HEK293T (cell line): ENCODE data around the gene INTS13.

ENCODE experiments used
- CTCF ChIA-PET: fragments of 350-600 bp; formaldehyde crosslinking; extraction: SDS; loops from one replicate; lab custom pipeline; 2021; ENCODE audit warnings: antibody characterized with exemption, inconsistent platforms; lab: Yijun Ruan, JAX
- POLR2A ChIA-PET: fragments of 350-600 bp; formaldehyde crosslinking; extraction: SDS; loops from one replicate; lab custom pipeline; 2020; ENCODE audit warnings: antibody characterized with exemption, inconsistent platforms; lab: Yijun Ruan, JAX
- DNase-seq: peaks from one replicate; pipeline ENCODE4 v3.0.0; 2012; ENCODE audit warnings: mixed read lengths; ENCODE audit errors: extremely low spot score
- ARNT ChIP-seq: fragments of 450-650 bp; IDR thresholded peaks from 2 replicates; pipeline ENCODE4 v1.6.1; 2017; ENCODE audit warnings: mild to moderate bottlenecking
- BHLHE40 ChIP-seq: fragments of 450-650 bp; IDR thresholded peaks from 2 replicates; pipeline ENCODE4 v1.6.1; 2016; ENCODE audit warnings: mild to moderate bottlenecking, moderate library complexity, borderline replicate concordance
- CTBP1 ChIP-seq: fragments of 450-650 bp; IDR thresholded peaks from 2 replicates; pipeline ENCODE4 v1.6.1; 2016; ENCODE audit warnings: borderline replicate concordance
- ELF4 ChIP-seq: fragments of 450-650 bp; IDR thresholded peaks from 2 replicates; pipeline ENCODE4 v1.6.1; 2017; ENCODE audit warnings: antibody characterized with exemption
- FOXA1 ChIP-seq: fragments of 450-650 bp; IDR thresholded peaks from 2 replicates; pipeline ENCODE4 v1.6.1; 2016; ENCODE audit warnings: mild to moderate bottlenecking
- FOXK2 ChIP-seq: fragments of 450-650 bp; IDR thresholded peaks from 2 replicates; pipeline ENCODE4 v1.6.1; 2016; ENCODE audit warnings: mild to moderate bottlenecking
- FOXM1 ChIP-seq: fragments of 450-650 bp; IDR thresholded peaks from 2 replicates; pipeline ENCODE4 v1.6.1; 2017; ENCODE audit warnings: mild to moderate bottlenecking, borderline replicate concordance
- HDGF ChIP-seq: fragments of 450-650 bp; IDR thresholded peaks from 2 replicates; pipeline ENCODE4 v1.6.1; 2017; ENCODE audit warnings: antibody characterized with exemption, borderline replicate concordance
- L3MBTL2 ChIP-seq: fragments of 450-650 bp; conservative IDR thresholded peaks from 2 replicates; pipeline ENCODE4 v1.6.1; 2016; ENCODE audit warnings: mild to moderate bottlenecking
- LEF1 ChIP-seq: fragments of 450-650 bp; IDR thresholded peaks from 2 replicates; pipeline ENCODE4 v1.6.1; 2017; ENCODE audit warnings: mild to moderate bottlenecking, borderline replicate concordance
- NFRKB ChIP-seq: fragments of 450-650 bp; IDR thresholded peaks from 2 replicates; pipeline ENCODE4 v1.6.1; 2016; ENCODE audit warnings: mild to moderate bottlenecking, moderate library complexity
- PKNOX1 ChIP-seq: fragments of 450-650 bp; IDR thresholded peaks from 2 replicates; pipeline ENCODE4 v1.6.1; 2016
- SP1 ChIP-seq: fragments of 450-650 bp; IDR thresholded peaks from 2 replicates; pipeline ENCODE4 v1.6.1; 2017
- SUZ12 ChIP-seq: fragments of 450-650 bp; IDR thresholded peaks from 2 replicates; pipeline ENCODE4 v1.6.1; 2016; ENCODE audit warnings: mild to moderate bottlenecking
- TARDBP ChIP-seq: fragments of 450-650 bp; IDR thresholded peaks from 2 replicates; pipeline ENCODE4 v1.6.1; 2016
- ZNF384 ChIP-seq: fragments of 450-650 bp; IDR thresholded peaks from 2 replicates; pipeline ENCODE4 v1.6.1; 2016

The INTS13 gene

GRCh38 chr12:26937443-26937862 is 328 bp downstream of the INTS13 start:
- TF ChIP-seq LEF1: no peak
- peak; percentile 49; the same call in 1 of the 2 replicates for TF ChIP-seq L3MBTL2
- POLR2A ChIA-PET: no interaction called here
- CTCF ChIA-PET: no interaction called here
- DNase-seq: no peak

GRCh38 chr12:26936559-26937442 is 980 bp downstream of the INTS13 start:
- TF ChIP-seq FOXK2 (no peak), PKNOX1 (peak; percentile 79)
- DNase-seq: peak; percentile 10
- ChIA-PET POLR2A (interaction anchor here (1.2 to 1.5 kb wide), 2 partner anchors 10 to 77 kb away, joined by 3 read pairs; partner anchors contain the start of gene TM7SF3), CTCF (no interaction called here)

GRCh38 chr12:26935636-26936378 is 2.0 kb downstream of the INTS13 start:
- ChIA-PET POLR2A (interaction anchor here (1.2 to 1.5 kb wide), 2 partner anchors 9 to 78 kb away, joined by 3 read pairs; partner anchors contain the start of gene TM7SF3), CTCF (no interaction called here)
- DNase-seq: no peak
- TF ChIP-seq SP1 (no peak), FOXA1 (no peak), ARNT (no peak), L3MBTL2 (no peak), LEF1 (no peak), PKNOX1 (no peak), ELF4 (no peak), BHLHE40 (no peak), NFRKB (no peak), HDGF (no peak), FOXM1 (no peak), FOXK2 (no peak), ZNF384 (no peak), TARDBP (no peak)

GRCh38 chr12:26929590-26929989 is 8.2 kb downstream of the INTS13 start:
- TF ChIP-seq ARNT (no peak), LEF1 (no peak), ZNF384 (no peak)
- CTCF ChIA-PET: interaction anchor here (0.5 kb wide), 1 partner anchor 100 kb away, joined by 4 read pairs; no protein-coding TSS in a partner anchor
- POLR2A ChIA-PET: no interaction called here
- no peak for DNase-seq

GRCh38 chr12:26928661-26929060 is 9.1 kb downstream of the INTS13 start:
- TF ChIP-seq PKNOX1 (no peak), HDGF (no peak), FOXA1 (no peak), ELF4 (no peak), ARNT (no peak), FOXK2 (no peak), L3MBTL2 (no peak), LEF1 (no peak), SP1 (no peak), ZNF384 (no peak), BHLHE40 (no peak), NFRKB (no peak), SUZ12 (no peak), FOXM1 (no peak), TARDBP (no peak), CTBP1 (no peak)
- DNase-seq: no peak
- ChIA-PET CTCF (no interaction called here), POLR2A (no interaction called here)

GRCh38 chr12:26921886-26922285 is 15.9 kb downstream of the INTS13 start:
- POLR2A ChIA-PET: no interaction called here
- CTCF ChIA-PET: no interaction called here

More at GRCh38 chr12:26921886-26922285, 15.9 kb downstream of the INTS13 start:
- TF ChIP-seq L3MBTL2 (no peak), LEF1 (no peak), CTBP1 (no peak), FOXM1 (no peak), TARDBP (no peak), PKNOX1 (no peak), NFRKB (no peak), HDGF (no peak)
- DNase-seq: no peak
